SH-SY5Y (cell line): Measurements from ENCODE around the gene FAM13B.

Source experiments
- GATA2 ChIP-seq: IDR thresholded peaks from 2 replicates; pipeline ENCODE4 v1.6.1; 2011; ENCODE audit warnings: mild to moderate bottlenecking, low read depth, low read length
- GATA3 ChIP-seq: IDR thresholded peaks from 2 replicates; pipeline ENCODE4 v1.6.1; 2011; ENCODE audit warnings: low read depth, mild to moderate bottlenecking, low read length, moderate library complexity

FAM13B gene

GRCh38 chr5:138038826-138039225 lies 5.9 kb upstream of the FAM13B start:
- no peak for TF ChIP-seq GATA3
- no peak for TF ChIP-seq GATA2

- TF ChIP-seq GATA2 (no peak), GATA3 (no peak)
These were observed 5.2 kb upstream of the FAM13B start for GRCh38 chr5:138037907-138038633.

- TF ChIP-seq GATA3 (no peak), GATA2 (no peak)
These were observed 4.4 kb upstream of the FAM13B start for GRCh38 chr5:138037271-138037670.

- no peak for TF ChIP-seq GATA3
- TF ChIP-seq GATA2 = peak; percentile 52; the same call in 1 of the 2 replicates
These were observed 3.0 kb upstream of the FAM13B start for GRCh38 chr5:138035605-138036537.

- no peak for TF ChIP-seq GATA3
- TF ChIP-seq GATA2 = no peak
These were observed 1.0 kb upstream of the FAM13B start for GRCh38 chr5:138033907-138034306.

GRCh38 chr5:138033386-138033808 lies 518 bp upstream of the FAM13B start:
- TF ChIP-seq GATA3 (no peak), GATA2 (no peak)

GRCh38 chr5:138032028-138032571 lies 779 bp downstream of the FAM13B start:
- TF ChIP-seq GATA2 (no peak), GATA3 (no peak)

GRCh38 chr5:138029944-138030343 lies 2.9 kb downstream of the FAM13B start:
- TF ChIP-seq GATA3 (no peak), GATA2 (no peak)

GRCh38 chr5:138029501-138029900 lies 3.4 kb downstream of the FAM13B start:
- no peak for TF ChIP-seq GATA2
- no peak for TF ChIP-seq GATA3

- TF ChIP-seq GATA2 = no peak
- no peak for TF ChIP-seq GATA3
These were observed 3.9 kb downstream of the FAM13B start for GRCh38 chr5:138028971-138029365.

- TF ChIP-seq GATA2 (no peak), GATA3 (no peak)
These were observed 7.6 kb downstream of the FAM13B start for GRCh38 chr5:138025285-138025684.

- TF ChIP-seq GATA3 = no peak
- TF ChIP-seq GATA2 = no peak
These were observed 8.8 kb downstream of the FAM13B start for GRCh38 chr5:138024117-138024516.

GRCh38 chr5:138022912-138023311 lies 10.0 kb downstream of the FAM13B start:
- TF ChIP-seq GATA2 (no peak), GATA3 (no peak)

- TF ChIP-seq GATA3 (no peak), GATA2 (no peak)
These were observed 11.1 kb downstream of the FAM13B start for GRCh38 chr5:138021771-138022170.
